Measurements from ENCODE around the gene LRP1B.

DNA sequence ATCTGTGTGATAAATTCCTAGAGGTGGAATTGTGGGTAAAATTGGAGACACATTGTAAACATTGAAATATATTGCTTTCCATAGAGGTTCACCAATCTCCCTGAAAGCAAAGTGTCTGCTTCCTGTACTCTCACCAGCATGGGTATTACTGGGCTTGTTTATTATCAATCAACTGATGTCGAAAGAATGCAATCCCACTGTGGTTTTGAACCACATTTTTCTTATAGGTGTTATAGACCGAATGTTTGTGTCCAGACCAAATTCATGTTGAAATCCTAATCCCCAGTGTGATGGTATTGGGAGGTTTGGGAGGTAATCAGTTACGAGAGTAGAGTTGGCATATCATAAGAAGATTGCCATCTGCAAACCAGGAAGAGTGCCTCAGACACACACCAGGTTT, 1212.4 kb downstream of the LRP1B start:
- TF ChIP-seq, protein P1, sequence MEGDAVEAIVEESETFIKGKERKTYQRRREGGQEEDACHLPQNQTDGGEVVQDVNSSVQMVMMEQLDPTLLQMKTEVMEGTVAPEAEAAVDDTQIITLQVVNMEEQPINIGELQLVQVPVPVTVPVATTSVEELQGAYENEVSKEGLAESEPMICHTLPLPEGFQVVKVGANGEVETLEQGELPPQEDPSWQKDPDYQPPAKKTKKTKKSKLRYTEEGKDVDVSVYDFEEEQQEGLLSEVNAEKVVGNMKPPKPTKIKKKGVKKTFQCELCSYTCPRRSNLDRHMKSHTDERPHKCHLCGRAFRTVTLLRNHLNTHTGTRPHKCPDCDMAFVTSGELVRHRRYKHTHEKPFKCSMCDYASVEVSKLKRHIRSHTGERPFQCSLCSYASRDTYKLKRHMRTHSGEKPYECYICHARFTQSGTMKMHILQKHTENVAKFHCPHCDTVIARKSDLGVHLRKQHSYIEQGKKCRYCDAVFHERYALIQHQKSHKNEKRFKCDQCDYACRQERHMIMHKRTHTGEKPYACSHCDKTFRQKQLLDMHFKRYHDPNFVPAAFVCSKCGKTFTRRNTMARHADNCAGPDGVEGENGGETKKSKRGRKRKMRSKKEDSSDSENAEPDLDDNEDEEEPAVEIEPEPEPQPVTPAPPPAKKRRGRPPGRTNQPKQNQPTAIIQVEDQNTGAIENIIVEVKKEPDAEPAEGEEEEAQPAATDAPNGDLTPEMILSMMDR (IDR thresholded peaks at IDR 0.05; ENCODE audit: low read length), result no peak
- TF ChIP-seq EZH2phosphoT487 (IDR thresholded peaks at IDR 0.05; ENCODE audit: low read length) (no peak), EZH2 (optimal IDR thresholded peaks at IDR 0.05; ENCODE audit: low read depth, low read length) (no peak)
